HepG2 (cell line): ENCODE results near the gene POU6F1. TPM values are rescaled to one million over a fixed set of nuclear protein-coding genes. Genes with fewer than 3 reads are reported as not detected.

ENCODE experiments used
- ATAC-seq: fragments of 200-7000 bp; cut with Tn5 transposase; 3 replicates; pipeline ENCODE4 v1.9.1; 2020; ENCODE audit warnings: mild to moderate bottlenecking, moderate library complexity
- BruUV-seq: library from RNA; stranded (reverse); fragments of 400-500 nt; replicated peaks from 2 replicates; lab custom pipeline; 2021; lab: Mats Ljungman, UMichigan
- CTCF ChIA-PET: fragments of 300-600 bp; formaldehyde crosslinking; extraction: SDS; loops from one replicate; lab custom pipeline; 2021; ENCODE audit warnings: low total read pairs, inconsistent platforms, low intra/inter-chr PET ratio; lab: Yijun Ruan, JAX
- POLR2A ChIA-PET: fragments of 350-600 bp; sonication (Branson Sonifier 250); formaldehyde crosslinking; loops from one replicate; lab custom pipeline; 2020; ENCODE audit warnings: antibody characterized with exemption, inconsistent platforms; lab: Yijun Ruan, JAX
- DNase-seq: peaks from one replicate; pipeline ENCODE4 v3.0.0-alpha.2; 2015; ENCODE audit warnings: low spot score
- FAIRE-seq: peaks from 3 replicates; lab custom pipeline; 2011; peaks lifted over from hg19 to GRCh38; lab: Jason Lieb, UNC
- H2AFZ ChIP-seq: one replicate; pipeline ENCODE4 v1.6.1; 2011; ENCODE audit warnings: low read length, inconsistent platforms
- H3K27ac ChIP-seq: fragments of 300-600 bp; 3 replicates; pipeline ENCODE4 v1.8.0; 2011; ENCODE audit warnings: mixed run types, mild to moderate bottlenecking, mixed read lengths, low read length, inconsistent platforms; ENCODE audit not compliant: insufficient read depth; ENCODE audit errors: extremely low read length
- H3K27me3 ChIP-seq, 2 experiments: fragments of 200-600 bp in 1 of 2; 2 replicates in 1 of 2; 3 replicates in 1 of 2; pipeline versions ENCODE4 v1.6.0 to v1.8.0; 2011; ENCODE audit warnings: low read length in 2 of 2, mild to moderate bottlenecking in 2 of 2, moderate library complexity in 2 of 2, inconsistent platforms in 1 of 2; ENCODE audit not compliant: insufficient read depth in 2 of 2, control insufficient read depth in 1 of 2
- H3K36me3 ChIP-seq, 2 experiments: fragments of 200-600 bp in 1 of 2; replicated peaks in 1 of 2; 2 replicates in 1 of 2; 3 replicates in 1 of 2; pipeline versions ENCODE4 v1.5.1 to v1.8.0; 2011; ENCODE audit warnings: low read length in 2 of 2, inconsistent platforms in 1 of 2; ENCODE audit not compliant: insufficient read depth in 2 of 2, control insufficient read depth in 1 of 2
- H3K4me1 ChIP-seq: 2 replicates; pipeline ENCODE4 v1.5.1; 2012; ENCODE audit warnings: low read length, inconsistent platforms; ENCODE audit not compliant: insufficient read depth
- H3K4me2 ChIP-seq: 2 replicates; pipeline ENCODE4 v1.6.0; 2011; ENCODE audit warnings: low read depth, low read length, inconsistent platforms
- H3K4me3 ChIP-seq, 3 experiments: fragments of 200-600 bp in 1 of 3; sonication (generic), shearing (Covaris generic) in 1 of 3; replicated peaks in 1 of 3; 2 replicates each; pipeline ENCODE4 v1.5.1; 2011 to 2016; ENCODE audit warnings: low read length in 3 of 3, inconsistent platforms in 2 of 3, low read depth in 2 of 3, mild to moderate bottlenecking in 2 of 3, control low read depth in 1 of 3, mixed read lengths in 1 of 3; ENCODE audit not compliant: insufficient read depth in 1 of 3
- H3K79me2 ChIP-seq: one replicate; pipeline ENCODE4 v1.6.1; 2011; ENCODE audit warnings: low read length, inconsistent platforms; ENCODE audit not compliant: insufficient read depth
- H3K9ac ChIP-seq: 2 replicates; pipeline ENCODE4 v1.6.0; 2011; ENCODE audit warnings: mild to moderate bottlenecking, low read depth, low read length, inconsistent platforms; ENCODE audit not compliant: insufficient read depth
- H3K9me3 ChIP-seq: 2 replicates; pipeline ENCODE4 v1.5.1; 2012; ENCODE audit warnings: mild to moderate bottlenecking, low read length
- H4K20me1 ChIP-seq: 2 replicates; pipeline ENCODE4 v1.6.0; 2011; ENCODE audit warnings: inconsistent platforms, mild to moderate bottlenecking, low read length, moderate library complexity; ENCODE audit not compliant: insufficient read depth
- ARID2 ChIP-seq: sonication (generic); formaldehyde crosslinking; IDR thresholded peaks from 2 replicates; pipeline ENCODE4 v1.8.1; 2022; ENCODE audit warnings: mild to moderate bottlenecking, missing genetic modification reagents, borderline replicate concordance
- ARNT2 ChIP-seq: sonication (generic); formaldehyde crosslinking; IDR thresholded peaks from 2 replicates; pipeline ENCODE4 v1.8.0; 2022; ENCODE audit warnings: mild to moderate bottlenecking, low read depth, missing genetic modification reagents, moderate library complexity
- EP300 ChIP-seq, 3 experiments: sonication (generic) in 1 of 3; formaldehyde crosslinking in 1 of 3; IDR thresholded peaks; 2 replicates each; pipeline versions ENCODE4 v1.5.1 to v1.6.1; 2011 to 2020; ENCODE audit warnings: low read depth in 2 of 3, low read length in 2 of 3, borderline replicate concordance in 1 of 3, improper control_type of control experiment in 1 of 3, mild to moderate bottlenecking in 1 of 3, missing genetic modification reagents in 1 of 3, moderate library complexity in 1 of 3
- HCFC1 ChIP-seq: fragments of 150-350 bp; IDR thresholded peaks from 2 replicates; pipeline ENCODE4 v1.6.1; 2014; ENCODE audit warnings: low read depth, low read length
- IRF1 ChIP-seq: sonication (generic); formaldehyde crosslinking; IDR thresholded peaks from 2 replicates; pipeline ENCODE4 v1.4.0; 2020; ENCODE audit warnings: low read depth, mild to moderate bottlenecking, missing genetic modification reagents
- LCORL ChIP-seq, 2 experiments: fragments of 450-650 bp in 1 of 2; sonication (generic) in 1 of 2; formaldehyde crosslinking in 1 of 2; IDR thresholded peaks; 2 replicates each; pipeline versions ENCODE4 v1.5.0 to v1.6.1; 2017 to 2020; ENCODE audit warnings: antibody characterized with exemption in 1 of 2, missing genetic modification reagents in 1 of 2
- NCOA5 ChIP-seq: sonication (generic); formaldehyde crosslinking; IDR thresholded peaks from 2 replicates; pipeline ENCODE4 v1.4.0; 2020; ENCODE audit warnings: missing genetic modification reagents
- RELA ChIP-seq: sonication (generic); formaldehyde crosslinking; IDR thresholded peaks from 2 replicates; pipeline ENCODE4 v1.4.0; 2020; ENCODE audit warnings: missing genetic modification reagents
- SNAPC2 ChIP-seq: sonication (generic); formaldehyde crosslinking; IDR thresholded peaks from 2 replicates; pipeline ENCODE4 v1.8.1; 2022; ENCODE audit warnings: mild to moderate bottlenecking, missing genetic modification reagents
- ZBTB3 ChIP-seq: sonication (generic); formaldehyde crosslinking; IDR thresholded peaks from 2 replicates; pipeline ENCODE4 v1.4.0; 2020; ENCODE audit warnings: low read depth, mild to moderate bottlenecking, moderate library complexity, missing genetic modification reagents, borderline replicate concordance
- ZFY ChIP-seq: sonication (generic); formaldehyde crosslinking; IDR thresholded peaks from 2 replicates; pipeline ENCODE4 v1.4.0; 2020; ENCODE audit warnings: missing genetic modification reagents
- ZNF136 ChIP-seq: sonication (generic); formaldehyde crosslinking; IDR thresholded peaks from 2 replicates; pipeline ENCODE4 v1.8.1; 2022; ENCODE audit warnings: low read depth, mild to moderate bottlenecking, moderate library complexity, missing genetic modification reagents
- ZNF225 ChIP-seq: sonication (generic); formaldehyde crosslinking; IDR thresholded peaks from 2 replicates; pipeline ENCODE4 v1.4.0; 2020; ENCODE audit warnings: mild to moderate bottlenecking, missing genetic modification reagents
- ZNF605 ChIP-seq: sonication (generic); formaldehyde crosslinking; IDR thresholded peaks from 2 replicates; pipeline ENCODE4 v1.8.0; 2022; ENCODE audit warnings: mild to moderate bottlenecking, missing genetic modification reagents
- ZNF713 ChIP-seq: sonication (generic); formaldehyde crosslinking; IDR thresholded peaks from 2 replicates; pipeline ENCODE4 v1.4.0; 2020; ENCODE audit warnings: mild to moderate bottlenecking, missing genetic modification reagents
- ZNF720 ChIP-seq: sonication (generic); formaldehyde crosslinking; IDR thresholded peaks from 2 replicates; pipeline ENCODE4 v1.4.0; 2020; ENCODE audit warnings: missing genetic modification reagents
- WGBS: methylation state at CpG from one replicate; pipeline ENCODE4 v1.1.6; 2017; ENCODE audit warnings: low lambda C conversion rate; 5-methylcytosine and 5-hydroxymethylcytosine counted together
- in situ Hi-C: cut with HindIII; loops from 2 replicates; pipeline ENCODE4 v1.10.0; 2017; ENCODE audit warnings: low pct_unique_long_range_greater_than_20kb; ENCODE audit not compliant: extremely low pct_ligation_motif_present
- intact Hi-C: fragments of 100-400 bp; cut with micrococcal nuclease; formaldehyde crosslinking; loops from one replicate; pipeline ENCODE4 v1.10.0; 2022; ENCODE audit not compliant: unreplicated experiment
- polyA plus RNA-seq, 8 experiments: library from polyadenylated mRNA; depleted of rRNA in 3 of 8; stranded (reverse) in 7 of 8; unstranded in 1 of 8; fragments of >200 nt; fragmentation: Illumina TruSeq in 4 of 8; extraction: Trizol in 4 of 8; gene quantifications; 2 replicates each; pipeline versions ENCODE4 v1.2.1 to v1.2.3, GENCODE V29; 2011 to 2016; ENCODE audit warnings: low read depth in 4 of 8, missing spikeins in 1 of 8, mixed read lengths in 1 of 8; ENCODE audit not compliant: insufficient read depth in 1 of 8
- total RNA-seq, 5 experiments: library from RNA; depleted of rRNA; stranded (reverse); fragments of >200 nt; fragmentation: Illumina TruSeq; extraction: Trizol; gene quantifications; 2 replicates each; pipeline ENCODE4 v1.2.3, GENCODE V29; 2016; ENCODE audit warnings: low read depth in 1 of 5

The POU6F1 gene
- total and polyA plus RNA-seq, 2 of the 13 experiments (the other 11 are each of a cell fraction or from before 2014, with no cell fraction given) = 0.48 to 0.51 TPM

- ATAC-seq = no peak
Measured at GRCh38 chr12:51253276-51253675, 35.4 kb upstream of the POU6F1 start.

GRCh38 chr12:51247523-51248206 lies 29.8 kb upstream of the POU6F1 start:
- FAIRE-seq (no peak), ATAC-seq (peak; percentile 30), DNase-seq (no peak)
- no peaks in the 10 kb centered on the region for H4K20me1 ChIP-seq
- peaks cover 23% of the 10 kb centered on the region for H3K4me1 ChIP-seq
- no TSS peak for BruUV-seq
- CTCF ChIA-PET = no interaction called here
- no peak overlapping the region for H3K4me3 ChIP-seq
- POLR2A ChIA-PET = interaction anchor here (1.4 to 1.5 kb wide), 2 partner anchors 9 to 30 kb away, joined by 5 to 7 read pairs; partner anchors contain the start of genes DAZAP2 and POU6F1
- no peak overlapping the region for H2AFZ ChIP-seq
- H3K27ac ChIP-seq = peak overlapping the region; percentile 20
- no peak overlapping the region for H3K9ac ChIP-seq
- peaks cover 6% of the 10 kb centered on the region in 2 experiments; a peak in 4 of 5 replicates for H3K36me3 ChIP-seq
- in situ Hi-C loops (no loop called here), intact Hi-C loops (loop anchor here (10.0 kb wide), 1 partner anchor 203 kb away; the partner anchor contains the start of gene LETMD1)
- H3K9me3 ChIP-seq = no peaks in the 10 kb centered on the region
- no peaks in the 10 kb centered on the region for H3K79me2 ChIP-seq
- H3K27me3 ChIP-seq = no peaks in the 10 kb centered on the region
- WGBS = 79% methylated on average over 10 of the region's 14 CpGs
- no peak overlapping the region for H3K4me2 ChIP-seq
- no peak for TF ChIP-seq ARNT2 (CRISPR knock-in tag)
- no peak for TF ChIP-seq SNAPC2 (CRISPR knock-in tag)
- no peak for TF ChIP-seq ZNF720 (CRISPR knock-in tag)
- no peak for TF ChIP-seq ZNF136
- no peak for TF ChIP-seq ZNF605 (CRISPR knock-in tag)
- no peak for TF ChIP-seq LCORL (IDR thresholded peaks at IDR 0.05)
- TF ChIP-seq LCORL (CRISPR knock-in tag; IDR thresholded peaks at IDR 0.05) = no peak
- no peak for TF ChIP-seq ZNF713
- TF ChIP-seq IRF1 = no peak
- no peak for TF ChIP-seq RELA (CRISPR knock-in tag)
- TF ChIP-seq HCFC1 = no peak
- TF ChIP-seq ZNF225 (CRISPR knock-in tag) = no peak
- no peak for TF ChIP-seq ZFY (CRISPR knock-in tag)
- TF ChIP-seq NCOA5 (CRISPR knock-in tag) = no peak

More at GRCh38 chr12:51253276-51253675, 35.4 kb upstream of the POU6F1 start:
- TF ChIP-seq EP300 (IDR thresholded peaks at IDR 0.05; ENCODE audit: low read depth in 2 of 2, low read length in 2 of 2) = no peak
- no peak for TF ChIP-seq EP300 (CRISPR knock-in tag; IDR thresholded peaks at IDR 0.05; ENCODE audit: borderline replicate concordance)
- no peak for TF ChIP-seq ARID2 (CRISPR knock-in tag)
- TF ChIP-seq ZBTB3 = no peak
- Histone ChIP-seq H4K20me1 (no peaks in the 10 kb centered on the region), H3K4me1 (no peaks in the 10 kb centered on the region), H3K79me2 (no peaks in the 10 kb centered on the region), H3K27ac (no peak overlapping the region), H3K9ac (no peak overlapping the region), H2AFZ (no peak overlapping the region), H3K4me3 (no peak overlapping the region), H3K9me3 (no peaks in the 10 kb centered on the region), H3K4me2 (no peak overlapping the region), H3K27me3 (no peaks in the 10 kb centered on the region), H3K36me3 (no peaks in the 10 kb centered on the region)
- in situ Hi-C loops (no loop called here), intact Hi-C loops (no loop called here)
- no peak for DNase-seq
- CTCF ChIA-PET = no interaction called here
- 91% methylated on average over 1 of the region's 1 CpG for WGBS
- BruUV-seq = no TSS peak
- FAIRE-seq = no peak
- POLR2A ChIA-PET = no interaction called here
